Measurements from ENCODE around the gene RIPK1.
"Not testable (repeated sequence)": the region's sequence is repeated elsewhere in the genome, so short reads cannot be mapped to it uniquely, and the experiment has no call there.

The RIPK1 gene

DNA sequence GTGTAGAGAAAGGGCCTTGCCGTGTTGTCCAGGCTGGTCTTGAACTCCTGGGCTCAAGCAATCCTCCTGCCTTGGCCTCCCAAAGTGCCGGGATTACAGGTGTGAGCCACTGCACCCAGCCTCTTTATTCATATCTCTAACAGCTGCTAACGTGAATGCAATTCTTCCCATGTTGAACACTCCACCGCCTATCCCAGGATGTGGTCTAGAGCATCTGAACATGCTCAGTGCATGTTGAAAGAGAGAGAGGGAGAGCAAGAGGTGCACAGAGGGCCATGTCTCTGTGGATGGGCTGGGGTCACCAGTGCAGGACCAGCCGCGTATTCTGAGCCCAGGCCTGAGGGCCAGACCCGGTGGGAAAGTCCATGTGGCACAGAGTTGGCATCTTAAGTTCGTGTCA is 76.3 kb downstream of the RIPK1 start:
- Mint-ChIP-seq H3K27me3 (ENCODE audit: low read depth) (no peaks in the 10 kb centered on the region), H3K36me3 (ENCODE audit: low read depth) (peaks cover 6% of the 10 kb centered on the region), H3K9me3 (no peaks in the 10 kb centered on the region), H3K27ac (no peak overlapping the region), H3K4me1 (ENCODE audit: low read depth) (peaks cover 5% of the 10 kb centered on the region), H3K4me3 (no peak overlapping the region)

DNA sequence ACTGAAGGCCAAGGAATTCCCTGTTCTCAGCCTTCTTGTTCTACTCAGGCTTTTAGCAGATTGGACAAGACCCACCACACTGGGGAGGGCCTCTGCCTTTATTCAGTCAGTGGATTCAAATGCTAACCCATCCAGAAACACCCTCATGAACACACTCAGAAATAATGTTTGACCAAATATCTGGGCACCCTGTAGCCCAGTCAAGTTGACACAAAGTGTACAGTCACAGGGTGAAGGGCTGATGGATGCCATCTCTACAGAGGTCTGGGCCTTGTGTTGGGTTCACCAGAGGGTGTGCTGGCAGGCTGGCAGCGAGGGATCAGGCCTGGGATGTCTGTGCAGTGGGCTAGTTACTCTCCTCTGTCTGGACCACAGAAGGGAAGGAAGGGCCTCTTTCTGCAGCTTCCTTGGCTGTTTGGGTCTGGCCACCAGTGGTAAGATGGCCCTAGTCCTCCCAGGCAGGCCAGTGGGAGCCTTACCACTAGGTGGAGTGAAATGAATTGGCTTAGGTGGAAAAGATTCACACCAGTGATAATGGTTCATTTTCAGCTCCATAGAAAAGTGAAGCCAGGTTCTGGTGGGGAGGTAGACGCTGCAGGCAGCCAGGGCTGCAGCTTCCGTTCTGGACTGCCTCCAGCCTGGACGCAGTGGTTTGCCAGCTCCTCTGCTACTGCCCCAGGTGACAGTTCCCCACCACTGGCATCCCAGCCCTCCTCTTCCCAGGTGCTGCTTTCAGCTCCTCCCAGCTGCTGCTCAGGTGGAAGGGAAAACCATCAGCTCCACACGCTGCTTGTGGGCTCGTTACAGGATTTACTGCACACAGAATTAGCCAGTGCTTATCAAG is 79.8 kb downstream of the RIPK1 start:
- Mint-ChIP-seq H3K4me1 (ENCODE audit: low read depth) (peaks cover 5% of the 10 kb centered on the region), H3K4me3 (no peak overlapping the region), H3K9me3 (no peaks in the 10 kb centered on the region), H3K27me3 (ENCODE audit: low read depth) (no peaks in the 10 kb centered on the region), H3K36me3 (ENCODE audit: low read depth) (peaks cover 6% of the 10 kb centered on the region), H3K27ac (no peak overlapping the region)

DNA sequence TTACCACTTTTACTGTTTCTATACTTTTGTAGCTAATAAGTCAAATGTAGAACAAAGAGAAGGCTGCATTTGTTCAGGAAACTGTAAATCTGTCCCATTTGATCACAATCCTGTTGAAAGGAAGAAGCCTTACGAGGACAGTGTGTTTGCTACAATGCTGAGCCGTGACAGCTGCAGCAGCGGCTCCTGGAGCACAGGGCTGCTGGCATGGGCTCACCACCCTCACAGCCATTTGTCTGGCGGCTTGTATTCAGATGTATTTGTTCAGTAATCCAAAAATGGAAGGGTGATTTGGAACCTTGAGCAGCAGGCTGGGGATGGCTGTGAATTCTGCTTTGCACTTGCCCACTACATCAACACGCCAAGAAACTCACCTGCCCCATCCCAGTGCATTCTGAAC is 83.4 kb downstream of the RIPK1 start:
- H3K27ac Mint-ChIP-seq: no peak overlapping the region
- no peak overlapping the region for H3K4me3 Mint-ChIP-seq
- H3K4me1 Mint-ChIP-seq (ENCODE audit: low read depth): peaks cover 3% of the 10 kb centered on the region
- H3K27me3 Mint-ChIP-seq (ENCODE audit: low read depth): peaks cover 9% of the 10 kb centered on the region
- H3K36me3 Mint-ChIP-seq (ENCODE audit: low read depth): peaks cover 7% of the 10 kb centered on the region
- H3K9me3 Mint-ChIP-seq: no peaks in the 10 kb centered on the region

DNA sequence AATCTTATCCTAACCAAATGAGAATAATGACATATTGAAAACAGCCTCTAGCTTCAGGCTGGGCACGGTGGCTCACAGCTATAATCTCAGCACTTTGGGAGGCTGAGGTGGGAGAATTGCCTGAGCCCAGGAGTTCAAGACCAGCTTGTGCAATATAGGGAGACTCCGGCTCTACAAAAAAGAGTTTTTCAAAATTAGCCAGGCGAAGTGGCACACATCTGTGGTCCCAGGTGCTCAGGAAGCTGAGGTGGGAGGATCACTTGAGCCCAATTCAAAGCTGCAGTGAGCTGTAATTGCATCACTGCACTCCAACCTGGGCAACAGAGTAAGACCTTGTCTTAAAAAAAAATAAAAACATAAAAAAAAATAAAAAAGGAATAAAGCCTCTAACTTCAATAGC is 84.4 kb downstream of the RIPK1 start:
- Mint-ChIP-seq H3K36me3 (ENCODE audit: low read depth) (peaks cover 4% of the 10 kb centered on the region), H3K4me3 (no peak overlapping the region), H3K9me3 (no peaks in the 10 kb centered on the region), H3K27me3 (ENCODE audit: low read depth) (peaks cover 9% of the 10 kb centered on the region), H3K4me1 (ENCODE audit: low read depth) (peaks cover 6% of the 10 kb centered on the region), H3K27ac (no peak overlapping the region)

DNA sequence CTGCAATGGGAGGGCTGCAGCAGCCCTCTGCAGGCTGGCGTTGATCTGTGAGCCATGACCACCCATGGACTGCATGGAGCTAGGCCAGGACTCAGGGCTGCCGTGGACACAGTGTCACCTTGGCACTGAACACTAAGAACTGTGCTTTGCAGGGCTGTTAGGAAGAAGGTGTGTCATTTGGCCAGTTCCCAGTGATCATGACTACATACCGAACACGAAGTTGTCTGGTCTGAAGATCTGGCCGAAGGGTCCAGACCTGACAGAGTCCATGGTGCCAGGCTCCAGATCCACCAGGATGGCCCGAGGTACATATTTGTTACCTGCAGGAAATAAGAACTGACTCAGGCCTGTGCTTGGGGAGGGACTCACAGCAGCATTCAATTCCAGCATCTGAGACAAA is 87.1 kb downstream of the RIPK1 start:
- H3K9me3 Mint-ChIP-seq; H3K4me3 Mint-ChIP-seq; H3K27ac Mint-ChIP-seq; H3K36me3 Mint-ChIP-seq (ENCODE audit: low read depth): not testable (repeated sequence)
- Mint-ChIP-seq H3K27me3 (ENCODE audit: low read depth) (peaks cover 33% of the 10 kb centered on the region), H3K4me1 (ENCODE audit: low read depth) (peaks cover 10% of the 10 kb centered on the region)

DNA sequence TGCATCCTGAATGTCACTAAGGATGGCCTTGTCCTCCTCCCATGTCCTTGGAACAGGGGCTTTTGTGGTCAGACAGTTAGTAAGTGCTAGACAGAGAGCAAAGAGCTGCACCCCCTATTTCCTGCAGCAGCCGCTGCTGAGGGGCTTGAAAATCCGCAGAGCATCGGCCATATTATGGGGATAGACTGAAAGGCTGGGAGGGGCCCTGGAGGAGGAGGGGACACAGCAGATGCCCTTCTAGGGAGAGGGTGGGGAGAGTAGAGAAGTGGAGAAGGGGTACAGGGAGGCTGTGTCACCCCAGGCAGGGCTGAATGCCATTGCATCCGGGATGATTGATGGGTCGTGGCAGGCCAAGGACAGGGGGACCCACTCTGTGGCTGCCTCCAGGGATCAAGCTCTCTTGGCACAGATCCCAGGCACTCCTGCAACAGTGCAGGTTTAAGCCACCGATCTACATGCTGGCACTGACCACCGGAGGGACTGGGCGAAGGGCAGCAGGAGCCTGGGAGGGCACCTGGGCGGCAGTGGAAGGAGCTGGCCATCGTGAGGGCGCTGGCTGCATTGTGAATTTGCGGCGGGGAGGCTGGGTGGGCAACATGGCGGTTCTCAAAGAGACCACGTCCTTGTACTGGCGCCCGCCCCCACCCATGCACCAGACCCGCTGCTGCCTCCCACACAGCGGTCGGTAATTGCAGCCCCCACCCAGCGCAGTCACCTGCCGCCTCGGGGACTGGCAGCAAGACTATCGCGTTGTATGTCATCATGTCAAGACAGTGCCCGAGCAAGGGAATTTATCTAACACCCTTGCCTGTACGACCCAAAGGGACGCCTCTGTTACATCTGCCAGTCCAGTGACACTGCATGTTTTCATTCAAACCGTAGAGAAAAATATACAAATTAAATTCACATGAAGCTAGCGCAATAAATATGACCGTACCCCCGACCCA is 88.2 kb downstream of the RIPK1 start:
- H3K27me3 Mint-ChIP-seq (ENCODE audit: low read depth): peaks cover 41% of the 10 kb centered on the region
- H3K4me3 Mint-ChIP-seq: peak overlapping the region; percentile 83
- peak overlapping the region; percentile 73 for H3K27ac Mint-ChIP-seq
- not testable (repeated sequence) for H3K9me3 Mint-ChIP-seq; H3K36me3 Mint-ChIP-seq (ENCODE audit: low read depth)
- peaks cover 11% of the 10 kb centered on the region for H3K4me1 Mint-ChIP-seq (ENCODE audit: low read depth)

DNA sequence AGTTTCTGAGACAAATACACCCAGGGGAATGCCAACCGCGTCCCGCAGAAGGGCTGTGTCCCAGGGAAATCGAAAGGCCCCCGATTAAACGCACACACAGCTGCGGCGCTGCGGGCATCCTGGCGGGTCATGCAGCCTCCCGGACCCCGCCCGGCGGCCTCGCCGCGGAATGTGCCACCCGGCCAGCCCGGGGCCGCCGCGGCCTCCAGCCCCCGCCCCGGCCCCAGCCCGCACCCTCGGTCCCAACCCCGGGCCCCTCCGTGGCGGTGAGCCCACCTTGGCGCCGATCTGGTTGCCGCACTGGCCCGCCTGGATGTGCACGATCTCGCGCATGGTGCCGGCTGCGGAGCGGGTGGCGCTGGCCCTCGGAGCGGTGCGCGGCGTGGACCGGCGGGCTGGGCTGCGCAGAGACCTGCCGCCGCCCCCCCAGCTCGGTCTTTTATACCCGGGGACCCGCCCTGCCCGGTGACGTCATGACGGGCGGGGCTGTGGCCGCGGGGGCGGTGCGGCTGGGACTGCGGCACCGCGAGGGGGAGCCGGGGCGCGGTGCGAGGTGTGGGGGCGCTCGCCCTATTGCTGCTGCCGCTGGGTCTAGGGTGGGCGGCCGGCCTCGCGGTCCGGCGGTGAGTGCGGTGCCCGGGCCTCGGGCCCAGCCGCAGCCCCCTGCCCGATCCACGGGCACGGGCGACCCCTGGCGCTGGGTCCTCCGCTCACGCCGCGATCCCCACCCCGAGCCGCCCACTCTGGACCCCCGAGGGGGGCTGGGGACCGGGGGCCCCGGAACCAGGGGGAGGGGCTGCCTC is 89.0 kb downstream of the RIPK1 start, which contains the start of gene TUBB2A:
Gene TUBB2A, minus strand, starts transcription at position 414 of the 803 bp plus-strand sequence. Its CDS starts 81 bp downstream, at position 333.
- peaks cover 11% of the 10 kb centered on the region for H3K4me1 Mint-ChIP-seq (ENCODE audit: low read depth)
- peaks cover 7% of the 10 kb centered on the region for H3K36me3 Mint-ChIP-seq (ENCODE audit: low read depth)
- H3K27ac Mint-ChIP-seq: peak within 1 kb of the TSS; percentile 73
- peaks cover 48% of the 10 kb centered on the region for H3K27me3 Mint-ChIP-seq (ENCODE audit: low read depth)
- peak within 1 kb of the TSS; percentile 83 for H3K4me3 Mint-ChIP-seq
- peaks cover 4% of the 10 kb centered on the region for H3K9me3 Mint-ChIP-seq

DNA sequence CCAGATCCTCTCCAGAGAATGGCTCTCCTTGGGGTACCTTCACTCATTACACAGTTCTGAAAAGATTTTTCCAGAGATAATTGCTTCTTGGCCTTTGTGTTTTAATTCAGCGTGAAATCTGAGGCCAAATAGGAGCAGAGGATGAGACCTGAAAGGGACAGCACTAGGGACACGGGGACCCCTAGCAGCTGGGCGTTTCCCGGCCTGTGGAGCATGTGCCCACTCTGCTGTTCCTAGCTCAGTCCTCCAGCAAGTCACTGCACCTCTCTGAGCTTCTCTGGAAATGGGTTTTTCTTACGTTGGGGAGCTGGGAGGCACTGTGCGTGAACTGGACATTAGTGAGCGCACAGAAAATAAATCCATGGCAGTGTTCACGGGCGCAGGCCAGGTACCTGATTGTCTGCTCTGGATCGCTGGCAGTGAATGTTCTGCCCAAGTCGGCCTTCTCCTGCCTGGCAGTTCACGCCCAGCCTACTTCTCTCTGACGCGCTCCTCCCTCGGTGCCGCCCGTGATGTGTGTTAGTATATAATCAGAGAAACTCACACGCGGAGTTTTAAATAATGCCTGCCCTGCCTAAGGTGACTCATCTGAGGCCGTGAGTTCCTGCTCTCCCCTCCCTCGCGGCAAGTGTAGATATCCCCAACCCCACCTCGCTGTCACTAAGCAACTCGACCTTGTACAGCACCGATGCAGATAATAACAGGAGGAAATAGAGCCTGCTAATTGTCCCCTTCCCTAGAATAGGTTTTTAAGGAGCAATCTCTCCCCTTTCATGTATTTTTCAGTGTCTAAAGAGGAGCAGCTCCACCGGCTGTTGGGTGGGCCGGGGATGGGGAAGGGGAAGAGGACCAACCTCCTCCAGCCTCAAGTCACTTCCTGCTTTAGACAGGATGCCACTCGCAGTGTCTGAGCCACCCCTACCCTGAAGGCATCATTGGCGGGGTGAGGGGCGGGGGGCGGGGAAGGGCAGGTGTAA is 91.8 kb downstream of the RIPK1 start:
- no peak overlapping the region for H3K27ac Mint-ChIP-seq
- peaks cover 17% of the 10 kb centered on the region for H3K4me1 Mint-ChIP-seq (ENCODE audit: low read depth)
- peaks cover 59% of the 10 kb centered on the region for H3K27me3 Mint-ChIP-seq (ENCODE audit: low read depth)
- peak overlapping the region; percentile 2 for H3K4me3 Mint-ChIP-seq
- peaks cover 4% of the 10 kb centered on the region for H3K9me3 Mint-ChIP-seq
- peaks cover 6% of the 10 kb centered on the region for H3K36me3 Mint-ChIP-seq (ENCODE audit: low read depth)

DNA sequence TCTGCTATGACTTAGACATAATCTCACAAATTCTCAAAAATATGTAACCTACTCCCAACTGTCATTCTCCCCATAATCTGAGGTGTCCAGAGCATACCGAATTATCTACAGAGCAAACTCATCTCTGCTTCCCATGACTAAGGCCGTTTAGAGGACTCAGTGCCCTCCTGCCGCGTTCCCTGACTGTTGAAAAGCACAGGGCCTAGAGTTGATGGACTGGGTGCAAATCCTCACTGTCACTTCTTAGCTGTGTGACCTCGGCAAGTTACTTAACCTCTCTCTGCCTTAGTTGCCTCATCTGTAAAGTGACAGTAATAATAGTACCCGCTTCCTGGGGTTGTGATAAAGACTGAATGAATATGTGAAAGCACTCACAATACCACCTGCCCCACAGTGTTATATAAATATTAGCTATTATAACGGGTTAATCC is 93.8 kb downstream of the RIPK1 start:
- peaks cover 4% of the 10 kb centered on the region for H3K9me3 Mint-ChIP-seq

DNA sequence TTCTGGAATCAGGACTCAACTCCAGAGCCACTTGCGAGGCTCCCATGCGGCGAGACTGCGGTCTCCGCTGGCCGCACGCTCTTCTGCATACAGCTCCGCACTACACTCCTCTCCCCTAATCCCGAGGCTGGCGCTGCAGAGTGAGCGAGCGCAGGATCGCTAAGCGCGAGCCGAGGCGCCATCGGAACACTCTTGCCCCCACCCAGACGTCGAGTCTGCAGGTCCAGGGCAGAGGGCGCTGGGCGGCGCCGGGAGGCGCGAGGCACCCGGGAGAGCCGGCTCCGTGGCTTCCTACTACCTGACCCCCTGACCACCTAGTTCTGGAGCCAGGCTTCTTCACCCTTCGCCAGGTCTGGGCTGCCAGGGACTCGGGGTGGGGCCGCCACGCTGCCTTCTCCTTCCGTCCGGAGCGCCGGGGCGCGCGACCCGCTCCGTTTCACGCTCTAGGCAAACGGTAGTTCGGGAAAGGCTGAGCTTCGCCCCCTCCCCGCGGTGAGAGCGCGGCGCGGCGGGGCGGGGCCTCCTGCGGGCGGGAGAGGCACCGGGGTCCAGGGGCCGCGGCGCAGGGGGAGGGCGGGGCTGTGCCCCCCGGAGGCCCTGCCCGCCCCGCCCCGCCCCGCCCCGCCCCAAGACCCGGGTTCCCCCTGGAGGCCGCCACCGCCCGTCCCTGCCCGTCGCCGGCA is 94.4 kb downstream of the RIPK1 start:
- no peak overlapping the region for H3K27ac Mint-ChIP-seq
- H3K4me3 Mint-ChIP-seq: peak overlapping the region; percentile 80
- H3K9me3 Mint-ChIP-seq: peaks cover 4% of the 10 kb centered on the region
- H3K36me3 Mint-ChIP-seq (ENCODE audit: low read depth): peaks cover 3% of the 10 kb centered on the region
- peaks cover 11% of the 10 kb centered on the region for H3K4me1 Mint-ChIP-seq (ENCODE audit: low read depth)
- H3K27me3 Mint-ChIP-seq (ENCODE audit: low read depth): peaks cover 65% of the 10 kb centered on the region

More for the DNA sequence above, 93.8 kb downstream of the RIPK1 start:
- Mint-ChIP-seq H3K36me3 (ENCODE audit: low read depth) (peaks cover 3% of the 10 kb centered on the region), H3K4me3 (no peak overlapping the region), H3K27ac (no peak overlapping the region), H3K27me3 (ENCODE audit: low read depth) (peaks cover 62% of the 10 kb centered on the region), H3K4me1 (ENCODE audit: low read depth) (peaks cover 11% of the 10 kb centered on the region)

DNA sequence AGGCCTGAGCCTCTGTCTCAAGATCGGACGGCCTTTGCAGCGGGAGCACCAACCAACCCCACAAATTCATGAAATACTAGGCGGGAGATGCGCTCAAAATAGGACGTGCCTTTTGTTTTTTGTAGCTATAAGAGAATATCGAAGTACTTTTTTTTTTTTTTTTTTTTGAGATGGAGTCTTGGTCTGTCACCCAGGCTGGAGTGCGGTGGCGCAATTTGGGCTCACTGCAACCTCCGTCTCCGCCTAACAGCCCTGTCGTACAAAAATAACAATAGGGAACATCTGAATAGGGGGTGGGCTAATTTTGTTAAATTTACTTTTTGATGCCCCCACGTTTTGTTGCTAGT is 94.9 kb downstream of the RIPK1 start:
- H3K27ac Mint-ChIP-seq: no peak overlapping the region
- H3K9me3 Mint-ChIP-seq: peaks cover 4% of the 10 kb centered on the region
- H3K27me3 Mint-ChIP-seq (ENCODE audit: low read depth): peaks cover 65% of the 10 kb centered on the region
- peaks cover 3% of the 10 kb centered on the region for H3K36me3 Mint-ChIP-seq (ENCODE audit: low read depth)
- peaks cover 11% of the 10 kb centered on the region for H3K4me1 Mint-ChIP-seq (ENCODE audit: low read depth)
- peak overlapping the region; percentile 80 for H3K4me3 Mint-ChIP-seq

DNA sequence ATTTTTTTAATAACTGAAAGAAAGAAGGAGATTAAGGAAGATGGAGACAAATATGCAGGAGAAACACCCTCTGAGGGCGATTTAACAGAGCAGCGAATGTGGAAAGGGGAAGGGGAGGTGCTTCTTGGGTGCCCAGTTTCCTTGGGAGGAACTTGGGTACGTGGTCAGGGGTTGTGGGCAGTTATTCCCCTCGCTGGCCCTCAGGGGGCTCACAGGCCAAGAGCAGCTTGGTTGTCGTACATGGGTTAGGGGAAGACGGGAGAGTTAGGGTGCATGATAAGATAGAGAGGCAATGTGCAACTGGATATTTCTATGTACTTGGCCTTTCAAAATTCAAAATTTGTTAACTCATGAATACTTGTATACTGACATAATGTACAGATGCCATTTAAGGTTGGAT is 96.1 kb downstream of the RIPK1 start:
- Mint-ChIP-seq H3K4me1 (ENCODE audit: low read depth) (peaks cover 11% of the 10 kb centered on the region), H3K27me3 (ENCODE audit: low read depth) (peaks cover 54% of the 10 kb centered on the region), H3K4me3 (no peak overlapping the region), H3K36me3 (ENCODE audit: low read depth) (peaks cover 3% of the 10 kb centered on the region), H3K27ac (no peak overlapping the region), H3K9me3 (peaks cover 4% of the 10 kb centered on the region)
